CD14-positive monocyte (primary cell): ENCODE results near the gene HAPLN3. TPM values are rescaled to one million over a fixed set of nuclear protein-coding genes. Genes with fewer than 3 reads are reported as not detected.
A peak's percentile ranks its signal among the peaks of the same experiment; 100 is the strongest.

Experiments
- DNase-seq, 3 donors: peaks; one replicate each; pipeline ENCODE4 v3.0.0-alpha.2; 2011 to 2022
- H2AFZ ChIP-seq: 2 replicates; pipeline ENCODE4 v1.6.0; 2012; ENCODE audit warnings: mild to moderate bottlenecking, low read depth, low read length, inconsistent platforms; ENCODE audit not compliant: insufficient read depth, poor library complexity, severe bottlenecking
- H3K27ac ChIP-seq, 2 donors: 1 replicate in 1 of 2; 2 replicates in 1 of 2; pipeline ENCODE4 v1.5.1; 2012 to 2013; ENCODE audit warnings: low read length in 2 of 2, control low read depth in 1 of 2, inconsistent platforms in 1 of 2, low read depth in 1 of 2, mild to moderate bottlenecking in 1 of 2
- H3K27me3 ChIP-seq, 2 donors: one replicate each; pipeline versions ENCODE4 v1.6.0 to v1.6.1; 2011 to 2013; ENCODE audit warnings: low read length in 2 of 2; ENCODE audit not compliant: control insufficient read depth in 2 of 2, insufficient read depth in 2 of 2
- H3K36me3 ChIP-seq, 2 donors: replicated peaks in 1 of 2; 1 replicate in 1 of 2; 2 replicates in 1 of 2; pipeline versions ENCODE4 v1.5.1 to v1.6.1; 2012 to 2013; ENCODE audit warnings: low read length in 2 of 2, control low read depth in 1 of 2, inconsistent platforms in 1 of 2, mild to moderate bottlenecking in 1 of 2; ENCODE audit not compliant: insufficient read depth in 2 of 2, control insufficient read depth in 1 of 2
- H3K4me1 ChIP-seq, 2 donors: 1 replicate in 1 of 2; 2 replicates in 1 of 2; pipeline versions ENCODE4 v1.5.1 to v1.6.1; 2012 to 2013; ENCODE audit warnings: low read length in 2 of 2, control low read depth in 1 of 2, inconsistent platforms in 1 of 2, mild to moderate bottlenecking in 1 of 2, moderate library complexity in 1 of 2; ENCODE audit not compliant: insufficient read depth in 2 of 2, control insufficient read depth in 1 of 2
- H3K4me2 ChIP-seq: replicated peaks from 2 replicates; pipeline ENCODE3; 2012; ENCODE audit warnings: low read length, moderate library complexity, mild to moderate bottlenecking; ENCODE audit not compliant: poor library complexity, severe bottlenecking; ENCODE audit errors: extremely low read depth
- H3K4me3 ChIP-seq, 3 experiments: fragments of 200-600 bp in 1 of 3; sonication (generic) in 1 of 3; replicated peaks in 1 of 3; 1 replicate in 2 of 3; 2 replicates in 1 of 3; pipeline ENCODE4 v1.5.1; 2011 to 2013; ENCODE audit warnings: low read length in 3 of 3, mild to moderate bottlenecking in 3 of 3, control low read depth in 2 of 3, low read depth in 2 of 3, inconsistent platforms in 1 of 3, moderate library complexity in 1 of 3
- H3K79me2 ChIP-seq: 2 replicates; pipeline ENCODE4 v1.6.0; 2012; ENCODE audit warnings: mild to moderate bottlenecking, control low read depth, inconsistent platforms, low read length, moderate library complexity; ENCODE audit not compliant: insufficient read depth
- H3K9ac ChIP-seq: 2 replicates; pipeline ENCODE4 v1.6.0; 2017; ENCODE audit warnings: low read length, mild to moderate bottlenecking; ENCODE audit not compliant: insufficient read depth, poor library complexity, severe bottlenecking
- H3K9me3 ChIP-seq, 2 donors: replicated peaks in 1 of 2; 1 replicate in 1 of 2; 2 replicates in 1 of 2; pipeline versions ENCODE4 v1.5.1 to v1.6.1; 2012 to 2013; ENCODE audit warnings: low read length in 2 of 2, control low read depth in 1 of 2; ENCODE audit not compliant: control insufficient read depth in 1 of 2, insufficient read depth in 1 of 2
- H4K20me1 ChIP-seq: 2 replicates; pipeline ENCODE4 v1.6.0; 2012; ENCODE audit warnings: mild to moderate bottlenecking, low read length, control low read depth, moderate library complexity; ENCODE audit not compliant: insufficient read depth
- H3K27ac Mint-ChIP-seq, 7 donors: one replicate each; pipeline ENCODE4 v1.8.0; 2020; ENCODE audit warnings: mild to moderate bottlenecking in 7 of 7, mixed read lengths in 7 of 7, moderate library complexity in 6 of 7, inconsistent platforms in 2 of 7
- H3K27me3 Mint-ChIP-seq, 3 donors: one replicate each; pipeline ENCODE4 v1.8.0; 2021 to 2022; ENCODE audit warnings: low read depth in 3 of 3, mild to moderate bottlenecking in 3 of 3, mixed read lengths in 3 of 3, moderate library complexity in 3 of 3, inconsistent platforms in 1 of 3
- H3K36me3 Mint-ChIP-seq, 2 donors: one replicate each; pipeline ENCODE4 v1.8.0; 2020; ENCODE audit warnings: mixed read lengths in 2 of 2, inconsistent platforms in 1 of 2, mild to moderate bottlenecking in 1 of 2
- H3K4me1 Mint-ChIP-seq: one replicate; pipeline ENCODE4 v1.8.0; 2020; ENCODE audit warnings: mild to moderate bottlenecking, mixed read lengths
- H3K4me3 Mint-ChIP-seq, 2 donors: one replicate each; pipeline ENCODE4 v1.8.0; 2020; ENCODE audit warnings: mild to moderate bottlenecking in 2 of 2, mixed read lengths in 2 of 2, moderate library complexity in 1 of 2
- H3K9me3 Mint-ChIP-seq, 7 donors: one replicate each; pipeline ENCODE4 v1.8.0; 2020 to 2022; ENCODE audit warnings: mixed read lengths in 7 of 7, mild to moderate bottlenecking in 6 of 7, moderate library complexity in 6 of 7, inconsistent platforms in 2 of 7
- CTCF ChIP-seq: fragments of 200-600 bp; IDR thresholded peaks from one replicate; pipeline ENCODE4 v1.8.0; 2022; ENCODE audit warnings: antibody characterized with exemption, mild to moderate bottlenecking
- WGBS: methylation state at CpG from one replicate; pipeline ENCODE4 v1.1.5; 2013; ENCODE audit warnings: missing lambda C conversion rate; ENCODE audit not compliant: insufficient coverage; 5-methylcytosine and 5-hydroxymethylcytosine counted together
- intact Hi-C, 2 donors: fragments of 100-400 bp; cut with micrococcal nuclease; formaldehyde crosslinking; loops; one replicate each; pipeline versions ENCODE4 v1.15.0 to v1.15.1; 2023
- polyA plus RNA-seq, 3 donors: library from polyadenylated mRNA; depleted of rRNA in 1 of 3; unstranded in 2 of 3; stranded (reverse) in 1 of 3; fragments of 300-500 nt in 2 of 3; fragments of >200 nt in 1 of 3; fragmentation: Illumina TruSeq in 2 of 3; gene quantifications; 1 replicate in 2 of 3; 2 replicates in 1 of 3; pipeline ENCODE4 v1.2.3, GENCODE V29; 2012 to 2021

Gene HAPLN3
- polyA plus RNA-seq, 3 donors: 0.60 to 2.8 (median 0.65) TPM

GRCh38 chr15:88907111-88907510 lies 11.8 kb upstream of the HAPLN3 start:
- DNase-seq: no peak
- Histone ChIP-seq H3K27ac (no peak overlapping the region), H3K9me3 (no peaks in the 10 kb centered on the region), H3K9ac (no peak overlapping the region), H2AFZ (no peak overlapping the region), H3K36me3 (no peaks in the 10 kb centered on the region), H3K79me2 (no peaks in the 10 kb centered on the region), H3K27me3 (peaks cover 0 to 2% of the 10 kb centered on the region in 2 donors), H3K4me3 (no peak overlapping the region), H4K20me1 (no peaks in the 10 kb centered on the region), H3K4me1 (peaks cover 0 to under 1% of the 10 kb centered on the region in 2 donors), H3K4me2 (no peak overlapping the region)
- TF ChIP-seq CTCF: no peak
- peak overlapping the region in 1 of 7 donors; percentile 32 for H3K27ac Mint-ChIP-seq
- intact Hi-C loops: loop anchor here (10.0 kb wide), 2 partner anchors 108 to 268 kb away; no protein-coding TSS in a partner anchor
- no peaks in the 10 kb centered on the region for H3K9me3 Mint-ChIP-seq
- H3K36me3 Mint-ChIP-seq: no peaks in the 10 kb centered on the region
- WGBS: 89% methylated on average over 14 of the region's 14 CpGs
- peaks cover under 1 to 8% (median 6%) of the 10 kb centered on the region in 3 donors for H3K27me3 Mint-ChIP-seq
- H3K4me1 Mint-ChIP-seq: peaks cover 6% of the 10 kb centered on the region
- no peak overlapping the region for H3K4me3 Mint-ChIP-seq

GRCh38 chr15:88906551-88906950 lies 11.2 kb upstream of the HAPLN3 start:
- TF ChIP-seq CTCF: no peak
- H3K4me2 ChIP-seq: no peak overlapping the region
- H3K79me2 ChIP-seq: no peaks in the 10 kb centered on the region
- no peaks in the 10 kb centered on the region for H4K20me1 ChIP-seq
- H3K9me3 ChIP-seq: no peaks in the 10 kb centered on the region
- Mint-ChIP-seq H3K27ac (peak overlapping the region in 1 of 7 donors; percentile 1), H3K27me3 (peaks cover 0 to 3% (median 2%) of the 10 kb centered on the region in 3 donors), H3K36me3 (no peaks in the 10 kb centered on the region), H3K9me3 (no peaks in the 10 kb centered on the region), H3K4me3 (peak overlapping the region in 1 of 2 donors; percentile 37), H3K4me1 (peaks cover 2% of the 10 kb centered on the region)
- no peak for DNase-seq
- WGBS: 96% methylated on average over 3 of the region's 7 CpGs
- no peak overlapping the region for H2AFZ ChIP-seq
- H3K36me3 ChIP-seq: no peaks in the 10 kb centered on the region
- no peaks in the 10 kb centered on the region for H3K27me3 ChIP-seq
- no peak overlapping the region for H3K4me3 ChIP-seq
- H3K4me1 ChIP-seq: no peaks in the 10 kb centered on the region
- no peak overlapping the region for H3K9ac ChIP-seq
- intact Hi-C loops: loop anchor here (10.0 kb wide), 2 partner anchors 108 to 268 kb away; no protein-coding TSS in a partner anchor
- H3K27ac ChIP-seq: no peak overlapping the region
